Natural killer cell (primary cell): ENCODE data around the gene SNN. TPM values are rescaled to one million over a fixed set of nuclear protein-coding genes. Genes with fewer than 3 reads are reported as not detected.

Source experiments
- ATAC-seq, 3 donors: fragments of 150-1000 bp in 2 of 3; fragments of 200-7000 bp in 1 of 3; cut with Tn5 transposase; 1 replicate in 1 of 3; 2 replicates in 2 of 3; pipeline ENCODE4 v1.10.0; 2021; ENCODE audit warnings: mild to moderate bottlenecking in 2 of 3, moderate library complexity in 2 of 3
- DNase-seq, 2 donors: peaks; one replicate each; pipeline versions ENCODE4 v3.0.0 to v3.0.0-alpha.2; 2013 to 2021; ENCODE audit warnings: mixed read lengths in 1 of 2
- H3K27ac ChIP-seq: one replicate; pipeline ENCODE4 v1.5.1; 2013; ENCODE audit warnings: mild to moderate bottlenecking, low read length
- H3K27me3 ChIP-seq: one replicate; pipeline ENCODE4 v1.6.1; 2013; ENCODE audit warnings: low read length; ENCODE audit not compliant: control insufficient read depth, insufficient read depth
- H3K36me3 ChIP-seq: one replicate; pipeline ENCODE4 v1.6.1; 2013; ENCODE audit warnings: low read length; ENCODE audit not compliant: control insufficient read depth, insufficient read depth
- H3K4me1 ChIP-seq: one replicate; pipeline ENCODE4 v1.6.1; 2013; ENCODE audit warnings: low read length; ENCODE audit not compliant: control insufficient read depth, insufficient read depth
- H3K4me3 ChIP-seq: one replicate; pipeline ENCODE4 v1.5.1; 2013; ENCODE audit warnings: low read length
- H3K9me3 ChIP-seq: one replicate; pipeline ENCODE4 v1.6.1; 2013; ENCODE audit warnings: low read length; ENCODE audit not compliant: control insufficient read depth, insufficient read depth
- H3K27ac Mint-ChIP-seq, 2 donors: one replicate each; pipeline ENCODE4 v1.8.0; 2022; ENCODE audit warnings: mild to moderate bottlenecking in 2 of 2, mixed read lengths in 2 of 2, moderate library complexity in 1 of 2
- H3K27me3 Mint-ChIP-seq, 2 donors: one replicate each; pipeline ENCODE4 v1.8.0; 2022; ENCODE audit warnings: low read depth in 2 of 2, mixed read lengths in 2 of 2
- H3K36me3 Mint-ChIP-seq: one replicate; pipeline ENCODE4 v1.8.0; 2022; ENCODE audit warnings: mixed read lengths
- H3K4me1 Mint-ChIP-seq, 2 donors: one replicate each; pipeline ENCODE4 v1.8.0; 2022; ENCODE audit warnings: mixed read lengths in 2 of 2
- H3K4me3 Mint-ChIP-seq: one replicate; pipeline ENCODE4 v1.8.0; 2022; ENCODE audit warnings: mild to moderate bottlenecking, moderate library complexity, mixed read lengths
- H3K9me3 Mint-ChIP-seq, 2 donors: one replicate each; pipeline ENCODE4 v1.8.0; 2022; ENCODE audit warnings: mixed read lengths in 2 of 2
- WGBS: methylation state at CpG from one replicate; pipeline ENCODE4 v1.1.7; 2013; ENCODE audit warnings: missing lambda C conversion rate; ENCODE audit not compliant: insufficient coverage; 5-methylcytosine and 5-hydroxymethylcytosine counted together
- intact Hi-C: fragments of 100-400 bp; cut with micrococcal nuclease; formaldehyde crosslinking; loops from one replicate; pipeline ENCODE4 v1.14.2; 2022
- total RNA-seq, 4 donors: library from RNA; stranded (reverse); fragments of 120-200 nt in 1 of 4; gene quantifications; one replicate each; pipeline versions ENCODE4 v1.2.3 to v1.2.4, GENCODE V29; 2013 to 2022
- TF ChIP-seq, protein P1 (sequence below): fragments of 200-600 bp; IDR thresholded peaks from one replicate; pipeline ENCODE4 v1.8.0; 2022; ENCODE audit warnings: antibody characterized with exemption

SNN gene
- total RNA-seq, result 10 to 100 TPM in 2 of 3 donors, 1 to 10 TPM in 1; 5.3 to 20.0 (median 12.5) TPM
- total RNA-seq (2013), result 47.3 TPM

DNA sequence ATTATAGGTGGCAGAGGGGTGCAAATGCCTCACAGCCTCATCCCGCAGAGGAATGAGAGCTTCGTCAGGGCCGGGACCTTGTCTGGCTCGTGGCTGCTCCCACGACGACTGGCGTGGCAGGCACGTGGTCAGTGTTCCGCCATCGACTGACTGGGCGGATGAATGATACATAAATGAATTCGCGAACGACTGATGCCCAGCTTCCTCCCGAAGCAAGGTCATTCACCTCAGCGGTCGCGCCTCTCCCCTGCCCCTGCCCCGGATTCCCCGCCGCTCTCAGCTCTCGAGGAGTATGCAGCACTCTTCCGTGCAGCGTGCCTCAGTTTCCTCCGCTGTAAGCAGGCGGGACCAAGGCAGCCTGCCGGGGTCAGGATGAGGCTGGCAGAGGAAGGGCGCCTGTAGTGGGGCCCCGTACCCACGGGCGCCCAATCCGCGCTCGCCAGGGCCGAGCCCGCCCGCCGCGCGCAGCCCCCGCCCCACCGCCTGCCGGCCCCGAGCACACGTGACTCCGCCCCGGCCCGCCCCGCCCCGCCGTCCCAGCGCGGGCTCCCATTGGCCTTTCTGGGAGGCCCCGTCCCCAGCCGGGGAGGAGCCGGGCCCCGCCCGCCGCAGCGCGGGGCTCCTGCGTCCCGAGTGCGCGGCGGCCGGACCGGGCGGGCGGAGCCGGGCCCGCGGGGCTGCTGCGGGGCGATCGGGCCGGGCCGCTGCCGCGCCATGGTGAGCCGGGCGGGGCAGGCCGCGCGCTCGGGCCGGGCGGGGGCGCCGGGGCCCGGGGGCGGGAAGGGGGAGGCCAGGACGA lies at the start of gene SNN:
TSS of gene SNN (plus strand) at position 632 of the 799 bp plus-strand sequence. CDS start 7,605 bp downstream, outside the sequence.
- Histone ChIP-seq H3K4me1 (peaks cover 59% of the 10 kb centered on the region), H3K9me3 (no peaks in the 10 kb centered on the region), H3K4me3 (peak within 1 kb of the TSS; percentile 46), H3K27me3 (peaks cover 6% of the 10 kb centered on the region), H3K36me3 (no peaks in the 10 kb centered on the region), H3K27ac (peak within 1 kb of the TSS; percentile 78)
- 9% methylated on average over 93 of the region's 93 CpGs for WGBS
- H3K4me3 Mint-ChIP-seq, result peak within 1 kb of the TSS; percentile 87
- peak; percentile 78 to 90 for DNase-seq
- H3K4me1 Mint-ChIP-seq, result peaks cover 14 to 38% of the 10 kb centered on the region in 2 donors
- intact Hi-C loops, result no loop called here
- peak; percentile 95 to 98 (median 95) for ATAC-seq
- H3K27me3 Mint-ChIP-seq, result peaks cover 0 to 2% of the 10 kb centered on the region in 2 donors
- H3K27ac Mint-ChIP-seq, result no peak within 1 kb of the TSS
- H3K36me3 Mint-ChIP-seq, result no peaks in the 10 kb centered on the region
- H3K9me3 Mint-ChIP-seq, result no peaks in the 10 kb centered on the region
- TF ChIP-seq, protein P1, sequence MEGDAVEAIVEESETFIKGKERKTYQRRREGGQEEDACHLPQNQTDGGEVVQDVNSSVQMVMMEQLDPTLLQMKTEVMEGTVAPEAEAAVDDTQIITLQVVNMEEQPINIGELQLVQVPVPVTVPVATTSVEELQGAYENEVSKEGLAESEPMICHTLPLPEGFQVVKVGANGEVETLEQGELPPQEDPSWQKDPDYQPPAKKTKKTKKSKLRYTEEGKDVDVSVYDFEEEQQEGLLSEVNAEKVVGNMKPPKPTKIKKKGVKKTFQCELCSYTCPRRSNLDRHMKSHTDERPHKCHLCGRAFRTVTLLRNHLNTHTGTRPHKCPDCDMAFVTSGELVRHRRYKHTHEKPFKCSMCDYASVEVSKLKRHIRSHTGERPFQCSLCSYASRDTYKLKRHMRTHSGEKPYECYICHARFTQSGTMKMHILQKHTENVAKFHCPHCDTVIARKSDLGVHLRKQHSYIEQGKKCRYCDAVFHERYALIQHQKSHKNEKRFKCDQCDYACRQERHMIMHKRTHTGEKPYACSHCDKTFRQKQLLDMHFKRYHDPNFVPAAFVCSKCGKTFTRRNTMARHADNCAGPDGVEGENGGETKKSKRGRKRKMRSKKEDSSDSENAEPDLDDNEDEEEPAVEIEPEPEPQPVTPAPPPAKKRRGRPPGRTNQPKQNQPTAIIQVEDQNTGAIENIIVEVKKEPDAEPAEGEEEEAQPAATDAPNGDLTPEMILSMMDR, result no peak

DNA sequence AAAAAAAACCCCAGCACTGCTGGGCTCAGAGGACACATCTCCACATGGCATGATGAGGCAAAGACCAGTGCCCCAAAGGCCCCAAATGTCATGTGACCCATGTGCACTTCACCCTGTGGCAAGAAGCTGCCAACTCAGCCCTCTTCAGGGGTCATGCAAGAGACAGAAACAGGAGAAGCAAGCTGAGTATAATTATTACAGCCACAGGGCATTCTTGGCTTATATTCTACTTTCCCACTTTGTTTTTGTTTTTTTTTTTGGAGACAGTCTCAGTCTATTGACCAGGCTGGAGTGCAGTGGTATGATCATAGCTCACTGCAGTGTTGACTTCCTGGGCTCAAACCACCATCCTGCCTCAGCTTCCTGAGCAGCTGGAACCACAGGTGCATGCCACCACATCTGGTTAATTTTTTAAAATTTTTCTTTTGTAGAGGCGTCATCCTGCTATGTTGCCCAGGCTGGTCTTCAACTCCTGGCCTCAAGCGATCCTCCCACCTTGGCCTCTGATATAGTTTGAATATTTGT lies 48.9 kb upstream of the SNN start:
- Mint-ChIP-seq H3K9me3 (peaks cover 2 to 3% of the 10 kb centered on the region in 2 donors), H3K27ac (peak overlapping the region; percentile 93 to 97), H3K4me1 (peaks cover 48 to 59% of the 10 kb centered on the region in 2 donors), H3K36me3 (no peaks in the 10 kb centered on the region), H3K4me3 (peak overlapping the region; percentile 66), H3K27me3 (no peaks in the 10 kb centered on the region)
- H3K27ac ChIP-seq, result peak overlapping the region; percentile 70
- peaks cover 71% of the 10 kb centered on the region for H3K4me1 ChIP-seq
- intact Hi-C loops, result no loop called here
- TF ChIP-seq, protein P1, result no peak
- H3K4me3 ChIP-seq, result no peak overlapping the region
- ATAC-seq (peak; percentile 44 to 67 (median 61)), DNase-seq (peak in 1 of 2 donors; percentile 66)
- H3K27me3 ChIP-seq, result no peaks in the 10 kb centered on the region
- peaks cover 4% of the 10 kb centered on the region for H3K9me3 ChIP-seq
- no peaks in the 10 kb centered on the region for H3K36me3 ChIP-seq
- 11% methylated on average over 2 of the region's 2 CpGs for WGBS

DNA sequence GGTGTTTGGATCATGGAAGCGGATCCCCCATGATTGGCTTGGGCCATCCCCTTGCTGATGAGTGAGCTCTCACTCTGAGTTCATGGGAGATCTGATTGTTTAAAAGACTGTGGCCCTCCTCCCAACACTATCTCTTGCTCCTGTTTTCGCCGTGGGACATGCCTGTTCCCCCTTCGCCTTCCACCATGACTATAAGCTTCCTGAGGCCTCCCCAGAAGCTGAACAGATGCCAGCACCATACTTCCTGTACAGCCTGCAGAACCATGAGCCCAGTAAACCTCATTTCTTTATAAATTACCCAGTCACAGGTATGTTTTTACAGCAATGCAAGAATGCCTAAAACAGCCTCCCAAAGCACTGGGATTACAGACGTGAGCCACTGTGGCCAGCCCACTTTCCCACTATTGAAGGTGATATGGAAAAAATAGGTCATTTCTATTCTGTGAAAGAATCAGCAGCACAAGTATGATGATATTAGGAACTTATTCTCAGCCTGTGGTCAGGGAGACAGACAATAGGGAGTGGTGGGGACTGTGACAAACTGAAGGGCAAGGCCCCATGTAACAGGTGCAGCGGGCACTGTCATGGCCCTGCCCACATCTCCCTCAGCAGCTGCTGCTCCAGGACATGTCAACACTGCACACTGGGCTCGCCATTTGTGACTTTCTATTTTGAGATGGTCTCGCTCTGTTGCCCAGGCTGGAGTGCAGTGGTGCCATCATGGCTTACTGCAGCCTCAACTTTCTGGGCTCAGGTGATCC lies 47.8 kb upstream of the SNN start:
- Histone ChIP-seq H3K4me3 (no peak overlapping the region), H3K4me1 (peaks cover 74% of the 10 kb centered on the region), H3K27me3 (no peaks in the 10 kb centered on the region), H3K36me3 (no peaks in the 10 kb centered on the region), H3K27ac (peak overlapping the region; percentile 70), H3K9me3 (peaks cover 4% of the 10 kb centered on the region)
- 80% methylated on average over 8 of the region's 8 CpGs for WGBS
- Mint-ChIP-seq H3K4me1 (peaks cover 48 to 58% of the 10 kb centered on the region in 2 donors), H3K9me3 (peaks cover 2 to 3% of the 10 kb centered on the region in 2 donors), H3K4me3 (peak overlapping the region; percentile 66), H3K36me3 (no peaks in the 10 kb centered on the region), H3K27me3 (no peaks in the 10 kb centered on the region), H3K27ac (peak overlapping the region; percentile 93 to 97)
- DNase-seq (no peak), ATAC-seq (no peak)
- intact Hi-C loops, result no loop called here
- TF ChIP-seq, protein P1, result no peak
